Nephron (organoid): Measurements from ENCODE around the gene INTS11.

Source experiments
- H3K27ac Mint-ChIP-seq, 3 experiments: 2 replicates each; pipeline ENCODE4 v1.8.0; 2020; ENCODE audit warnings: mixed read lengths in 3 of 3, mild to moderate bottlenecking in 2 of 3, moderate library complexity in 1 of 3
- H3K27me3 Mint-ChIP-seq: 2 replicates; pipeline ENCODE4 v1.8.0; 2021; ENCODE audit warnings: low read depth, mild to moderate bottlenecking, moderate library complexity, mixed read lengths
- H3K36me3 Mint-ChIP-seq: 2 replicates; pipeline ENCODE4 v1.8.0; 2020; ENCODE audit warnings: low read depth, mixed read lengths
- H3K4me1 Mint-ChIP-seq: 2 replicates; pipeline ENCODE4 v1.8.0; 2020; ENCODE audit warnings: mixed read lengths
- H3K4me3 Mint-ChIP-seq, 3 experiments: 2 replicates each; pipeline ENCODE4 v1.8.0; 2020; ENCODE audit warnings: mild to moderate bottlenecking in 3 of 3, mixed read lengths in 3 of 3, moderate library complexity in 2 of 3
- H3K9me3 Mint-ChIP-seq: 2 replicates; pipeline ENCODE4 v1.8.0; 2020; ENCODE audit warnings: mixed read lengths
- TF ChIP-seq, protein P1 (sequence below), 3 experiments: fragments of 200-600 bp; sonication (generic); IDR thresholded peaks; one replicate each; pipeline ENCODE4 v1.5.0; 2021; ENCODE audit warnings: antibody characterized with exemption in 3 of 3; ENCODE audit not compliant: unreplicated experiment in 3 of 3

Gene INTS11

DNA sequence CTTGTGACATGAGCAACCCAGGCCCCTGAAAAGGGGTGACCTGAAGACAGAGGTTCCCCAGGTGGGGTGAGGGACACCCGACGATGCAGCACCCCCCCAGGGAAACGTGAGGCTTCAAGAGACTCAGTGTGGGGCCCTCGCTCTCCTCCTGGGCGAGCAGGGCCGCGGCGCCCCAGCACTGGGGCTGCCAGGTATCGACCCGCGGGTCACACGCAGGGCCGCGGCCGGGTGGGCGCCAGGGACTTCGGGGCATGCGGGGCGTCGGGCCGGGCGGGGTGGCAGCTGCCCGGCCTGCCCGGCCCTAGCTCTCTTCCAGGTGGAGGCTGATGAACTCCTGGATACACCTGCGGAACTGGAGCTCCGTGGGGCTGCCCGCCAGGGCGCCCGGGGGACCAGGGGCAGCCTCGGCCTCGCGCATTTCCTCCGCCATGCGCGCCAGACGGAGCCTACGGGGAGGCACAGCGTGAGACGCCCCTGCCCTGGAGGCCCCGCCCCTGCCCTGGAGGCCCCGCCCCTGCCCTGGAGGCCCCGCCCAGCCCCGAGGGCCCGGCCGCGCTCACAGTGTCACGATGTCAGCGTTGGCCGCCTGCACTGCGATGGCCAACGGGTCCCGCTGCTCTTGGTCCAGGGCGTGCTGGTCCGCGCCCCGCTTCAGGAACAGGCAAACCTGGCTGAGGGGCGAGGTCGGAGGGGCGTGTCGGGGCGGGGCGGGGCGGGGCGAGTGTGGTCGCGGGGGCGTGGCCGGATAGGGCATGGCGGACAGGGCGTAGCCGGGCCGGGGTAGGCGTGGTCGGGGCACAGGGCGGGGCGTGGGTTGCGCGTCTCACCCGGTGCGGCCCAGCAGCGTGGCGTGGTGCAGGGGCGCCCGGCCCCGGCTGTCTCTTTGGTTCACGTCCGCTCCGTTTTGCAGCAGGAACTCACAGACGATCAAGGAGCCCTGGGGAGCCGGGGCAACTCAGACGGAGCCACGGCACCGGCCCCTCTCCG lies 30.9 kb downstream of the INTS11 start:
- Mint-ChIP-seq H3K4me1 (no peaks in the 10 kb centered on the region), H3K36me3 (no peaks in the 10 kb centered on the region), H3K27ac (no peak overlapping the region), H3K9me3 (no peaks in the 10 kb centered on the region), H3K4me3 (no peak overlapping the region), H3K27me3 (no peaks in the 10 kb centered on the region)
- TF ChIP-seq, protein P1, sequence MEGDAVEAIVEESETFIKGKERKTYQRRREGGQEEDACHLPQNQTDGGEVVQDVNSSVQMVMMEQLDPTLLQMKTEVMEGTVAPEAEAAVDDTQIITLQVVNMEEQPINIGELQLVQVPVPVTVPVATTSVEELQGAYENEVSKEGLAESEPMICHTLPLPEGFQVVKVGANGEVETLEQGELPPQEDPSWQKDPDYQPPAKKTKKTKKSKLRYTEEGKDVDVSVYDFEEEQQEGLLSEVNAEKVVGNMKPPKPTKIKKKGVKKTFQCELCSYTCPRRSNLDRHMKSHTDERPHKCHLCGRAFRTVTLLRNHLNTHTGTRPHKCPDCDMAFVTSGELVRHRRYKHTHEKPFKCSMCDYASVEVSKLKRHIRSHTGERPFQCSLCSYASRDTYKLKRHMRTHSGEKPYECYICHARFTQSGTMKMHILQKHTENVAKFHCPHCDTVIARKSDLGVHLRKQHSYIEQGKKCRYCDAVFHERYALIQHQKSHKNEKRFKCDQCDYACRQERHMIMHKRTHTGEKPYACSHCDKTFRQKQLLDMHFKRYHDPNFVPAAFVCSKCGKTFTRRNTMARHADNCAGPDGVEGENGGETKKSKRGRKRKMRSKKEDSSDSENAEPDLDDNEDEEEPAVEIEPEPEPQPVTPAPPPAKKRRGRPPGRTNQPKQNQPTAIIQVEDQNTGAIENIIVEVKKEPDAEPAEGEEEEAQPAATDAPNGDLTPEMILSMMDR (IDR thresholded peaks at IDR 0.05; ENCODE audit: unreplicated experiment in 3 of 3): no peak

DNA sequence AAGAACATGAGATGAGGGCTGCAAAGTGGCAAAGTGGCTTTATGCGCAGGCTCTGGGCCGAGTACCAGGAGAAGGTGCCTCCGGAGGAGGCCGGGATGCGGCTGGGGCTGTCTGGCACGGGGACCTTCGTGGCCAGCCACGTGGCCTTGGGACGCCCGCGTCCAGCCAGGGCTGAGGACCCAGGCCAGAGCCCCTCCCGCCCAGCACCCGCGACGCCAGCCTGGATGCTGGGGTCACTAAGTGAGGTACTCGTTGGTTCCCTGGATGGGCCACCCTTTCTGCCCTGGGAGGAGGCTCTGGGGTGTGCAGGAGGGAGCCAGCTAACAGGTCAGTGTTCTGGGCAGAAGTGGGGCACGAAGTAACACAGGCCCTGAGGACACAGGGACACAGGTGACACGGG lies 31.6 kb downstream of the INTS11 start:
- Mint-ChIP-seq H3K4me3 (no peak overlapping the region), H3K27ac (no peak overlapping the region), H3K4me1 (no peaks in the 10 kb centered on the region), H3K27me3 (no peaks in the 10 kb centered on the region), H3K9me3 (no peaks in the 10 kb centered on the region), H3K36me3 (no peaks in the 10 kb centered on the region)
- TF ChIP-seq, protein P1 (IDR thresholded peaks at IDR 0.05; ENCODE audit: unreplicated experiment in 3 of 3): no peak

DNA sequence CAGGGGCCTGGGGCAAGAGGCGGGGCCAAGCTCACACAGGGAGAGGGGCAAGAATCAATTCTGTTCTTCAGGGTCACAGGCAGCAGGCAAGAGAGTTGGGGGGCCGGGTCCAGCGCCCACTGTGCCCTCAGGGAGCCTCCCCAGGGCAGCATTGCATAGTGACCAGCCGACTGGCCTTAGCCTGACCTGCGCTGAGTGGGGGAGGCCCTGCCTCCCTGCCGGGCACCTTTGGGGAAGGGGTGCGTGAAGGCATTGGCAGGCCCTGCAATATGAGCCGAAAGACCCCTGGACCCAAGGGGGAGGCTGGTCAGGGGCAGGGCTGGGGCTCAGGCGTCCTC lies 32.0 kb downstream of the INTS11 start:
- H3K27me3 Mint-ChIP-seq: no peaks in the 10 kb centered on the region
- TF ChIP-seq, protein P1 (IDR thresholded peaks at IDR 0.05; ENCODE audit: unreplicated experiment in 3 of 3): no peak
- H3K36me3 Mint-ChIP-seq: no peaks in the 10 kb centered on the region
- H3K4me1 Mint-ChIP-seq: no peaks in the 10 kb centered on the region
- H3K27ac Mint-ChIP-seq: no peak overlapping the region
- no peaks in the 10 kb centered on the region for H3K9me3 Mint-ChIP-seq
- H3K4me3 Mint-ChIP-seq: no peak overlapping the region

DNA sequence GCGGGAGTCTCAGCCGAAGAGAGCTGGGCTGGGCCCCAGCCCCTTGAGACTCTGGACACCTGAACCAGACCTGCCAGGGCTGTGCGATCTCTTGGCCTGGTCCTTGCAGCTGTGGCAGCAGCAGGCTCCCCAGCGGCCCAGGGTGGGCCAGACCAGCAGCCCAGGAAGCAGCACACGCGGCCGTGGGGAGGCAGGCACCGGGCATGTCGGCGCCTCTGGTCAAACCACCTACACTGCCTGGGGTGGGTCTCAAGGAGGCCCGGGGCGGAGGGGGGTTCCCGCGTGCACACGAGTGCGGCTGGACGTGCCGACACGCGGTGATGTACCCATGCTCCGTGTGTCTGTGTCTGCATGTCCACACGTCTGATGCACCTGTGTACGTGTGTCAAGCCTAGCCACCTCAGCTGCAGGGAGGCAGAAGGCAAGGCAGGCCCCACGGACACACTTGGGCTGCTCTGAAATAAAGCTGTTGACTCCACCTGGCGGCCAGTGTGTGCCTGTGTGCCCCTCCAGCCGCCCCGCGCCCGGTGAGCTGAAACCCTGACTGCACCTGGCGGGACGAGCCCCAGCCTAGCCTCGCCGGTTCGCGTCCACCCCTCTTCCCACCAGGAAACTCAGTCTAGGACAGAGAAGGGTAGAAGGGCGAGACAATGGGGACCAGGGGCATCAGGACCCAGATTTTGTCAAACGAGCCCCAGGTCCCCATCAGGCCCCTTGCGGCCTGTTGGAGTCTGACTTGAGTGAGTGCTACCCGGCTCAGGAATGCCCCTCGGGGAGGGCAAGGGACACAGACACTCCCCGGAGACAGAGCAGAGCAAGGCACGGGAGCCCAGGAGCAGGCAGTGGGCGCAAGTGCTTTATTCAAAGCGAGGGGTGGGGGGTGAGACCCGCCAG lies 32.7 kb downstream of the INTS11 start:
- TF ChIP-seq, protein P1 (IDR thresholded peaks at IDR 0.05; ENCODE audit: unreplicated experiment in 3 of 3): peak; percentile 70 to 83 (median 70)

DNA sequence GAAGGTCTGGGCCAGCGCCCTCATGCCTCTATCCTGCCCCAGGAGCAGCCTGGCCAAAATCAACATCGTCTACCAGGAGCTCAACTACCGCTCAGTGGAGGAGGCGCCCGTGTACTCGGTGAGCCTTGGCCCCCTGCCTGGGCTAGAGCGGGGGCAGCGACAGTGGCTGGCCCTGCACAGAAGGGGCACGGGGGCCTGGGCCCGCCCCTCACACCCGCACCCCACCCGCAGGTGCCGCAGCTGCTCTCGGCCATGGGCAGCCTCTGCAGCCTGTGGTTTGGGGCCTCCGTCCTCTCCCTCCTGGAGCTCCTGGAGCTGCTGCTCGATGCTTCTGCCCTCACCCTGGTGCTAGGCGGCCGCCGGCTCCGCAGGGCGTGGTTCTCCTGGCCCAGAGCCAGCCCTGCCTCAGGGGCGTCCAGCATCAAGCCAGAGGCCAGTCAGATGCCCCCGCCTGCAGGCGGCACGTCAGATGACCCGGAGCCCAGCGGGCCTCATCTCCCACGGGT lies 33.4 kb downstream of the INTS11 start:
- no peak overlapping the region for H3K27ac Mint-ChIP-seq
- H3K9me3 Mint-ChIP-seq: no peaks in the 10 kb centered on the region
- H3K4me1 Mint-ChIP-seq: no peaks in the 10 kb centered on the region
- TF ChIP-seq, protein P1 (IDR thresholded peaks at IDR 0.05; ENCODE audit: unreplicated experiment in 3 of 3): no peak
- no peak overlapping the region for H3K4me3 Mint-ChIP-seq
- no peaks in the 10 kb centered on the region for H3K36me3 Mint-ChIP-seq
- no peaks in the 10 kb centered on the region for H3K27me3 Mint-ChIP-seq

More for the DNA sequence above, 32.7 kb downstream of the INTS11 start:
- Mint-ChIP-seq H3K4me3 (no peak overlapping the region), H3K9me3 (no peaks in the 10 kb centered on the region), H3K4me1 (no peaks in the 10 kb centered on the region), H3K27ac (no peak overlapping the region), H3K27me3 (no peaks in the 10 kb centered on the region), H3K36me3 (no peaks in the 10 kb centered on the region)
